Activated T-helper 17 cell treated with anti-CD3 and anti-CD28 coated beads, Interleukin-2, amount 50 U/mL, for 72 hours (primary cell): ENCODE data around the gene PLCD4. TPM values are rescaled to one million over a fixed set of nuclear protein-coding genes. Genes with fewer than 3 reads are reported as not detected.
A peak's percentile ranks its signal among the peaks of the same experiment; 100 is the strongest.

Experiments used
- ATAC-seq: fragments of 150-1000 bp; cut with Tn5 transposase; replicated peaks from 2 replicates; pipeline ENCODE4 v1.10.0; 2021; ENCODE audit warnings: mild to moderate bottlenecking, moderate library complexity
- H3K27ac Mint-ChIP-seq: one replicate; pipeline ENCODE4 v1.8.0; 2022; ENCODE audit warnings: mixed read lengths
- H3K27me3 Mint-ChIP-seq: one replicate; pipeline ENCODE4 v1.8.0; 2022; ENCODE audit warnings: mixed read lengths
- H3K36me3 Mint-ChIP-seq: one replicate; pipeline ENCODE4 v1.8.0; 2022; ENCODE audit warnings: low read depth, mild to moderate bottlenecking, mixed read lengths
- H3K4me1 Mint-ChIP-seq: one replicate; pipeline ENCODE4 v1.8.0; 2022; ENCODE audit warnings: mixed read lengths
- H3K4me3 Mint-ChIP-seq: one replicate; pipeline ENCODE4 v1.8.0; 2022; ENCODE audit warnings: mild to moderate bottlenecking, mixed read lengths
- H3K9me3 Mint-ChIP-seq: one replicate; pipeline ENCODE4 v1.8.0; 2022; ENCODE audit warnings: mixed read lengths
- total RNA-seq, 2 donors: library from RNA; stranded (reverse); gene quantifications; one replicate each; pipeline ENCODE4 v1.2.3, GENCODE V29; 2022

PLCD4 gene
- total RNA-seq, 2 donors from 2014 or later = 0.37 to 0.52 TPM

- Mint-ChIP-seq H3K36me3 (peaks cover 90% of the 10 kb centered on the region), H3K27me3 (no peaks in the 10 kb centered on the region), H3K27ac (no peak overlapping the region), H3K9me3 (no peaks in the 10 kb centered on the region), H3K4me1 (no peaks in the 10 kb centered on the region), H3K4me3 (no peak overlapping the region)
- no peak for ATAC-seq
These were observed 34.5 kb downstream of the PLCD4 start for GRCh38 chr2:218642121-218642656.

- no peaks in the 10 kb centered on the region for H3K4me1 Mint-ChIP-seq
- H3K27ac Mint-ChIP-seq = no peak overlapping the region
- no peaks in the 10 kb centered on the region for H3K9me3 Mint-ChIP-seq
- peaks cover 90% of the 10 kb centered on the region for H3K36me3 Mint-ChIP-seq
- ATAC-seq = no peak
- no peaks in the 10 kb centered on the region for H3K27me3 Mint-ChIP-seq
- no peak overlapping the region for H3K4me3 Mint-ChIP-seq
These were observed 35.1 kb downstream of the PLCD4 start for GRCh38 chr2:218642786-218643185.

GRCh38 chr2:218643751-218644310 is 36.1 kb downstream of the PLCD4 start:
- ATAC-seq = no peak
- H3K36me3 Mint-ChIP-seq = peaks cover 90% of the 10 kb centered on the region
- no peaks in the 10 kb centered on the region for H3K9me3 Mint-ChIP-seq
- H3K4me3 Mint-ChIP-seq = no peak overlapping the region
- H3K27ac Mint-ChIP-seq = no peak overlapping the region
- peaks cover 7% of the 10 kb centered on the region for H3K4me1 Mint-ChIP-seq
- H3K27me3 Mint-ChIP-seq = no peaks in the 10 kb centered on the region

- peaks cover 90% of the 10 kb centered on the region for H3K36me3 Mint-ChIP-seq
- no peaks in the 10 kb centered on the region for H3K27me3 Mint-ChIP-seq
- H3K4me1 Mint-ChIP-seq = peaks cover 7% of the 10 kb centered on the region
- H3K27ac Mint-ChIP-seq = peak overlapping the region; percentile 31
- no peaks in the 10 kb centered on the region for H3K9me3 Mint-ChIP-seq
- no peak overlapping the region for H3K4me3 Mint-ChIP-seq
- ATAC-seq = no peak
These were observed 37.0 kb downstream of the PLCD4 start for GRCh38 chr2:218644721-218645120.

GRCh38 chr2:218645126-218645525 is 37.4 kb downstream of the PLCD4 start:
- peaks cover 7% of the 10 kb centered on the region for H3K4me1 Mint-ChIP-seq
- no peaks in the 10 kb centered on the region for H3K9me3 Mint-ChIP-seq
- no peak overlapping the region for H3K4me3 Mint-ChIP-seq
- ATAC-seq = no peak
- no peaks in the 10 kb centered on the region for H3K27me3 Mint-ChIP-seq
- no peak overlapping the region for H3K27ac Mint-ChIP-seq
- H3K36me3 Mint-ChIP-seq = peaks cover 90% of the 10 kb centered on the region

GRCh38 chr2:218648088-218648786 is 40.5 kb downstream of the PLCD4 start:
- no peaks in the 10 kb centered on the region for H3K9me3 Mint-ChIP-seq
- peak; percentile 81 for ATAC-seq
- H3K27me3 Mint-ChIP-seq = no peaks in the 10 kb centered on the region
- peaks cover 7% of the 10 kb centered on the region for H3K4me1 Mint-ChIP-seq
- H3K4me3 Mint-ChIP-seq = no peak overlapping the region
- H3K27ac Mint-ChIP-seq = peak overlapping the region; percentile 16
- H3K36me3 Mint-ChIP-seq = peaks cover 95% of the 10 kb centered on the region

- ATAC-seq = peak; percentile 12
- Mint-ChIP-seq H3K4me1 (peaks cover 7% of the 10 kb centered on the region), H3K27me3 (no peaks in the 10 kb centered on the region), H3K27ac (peak overlapping the region; percentile 16), H3K4me3 (no peak overlapping the region), H3K9me3 (no peaks in the 10 kb centered on the region), H3K36me3 (peaks cover 99% of the 10 kb centered on the region)
These were observed 41.0 kb downstream of the PLCD4 start for GRCh38 chr2:218648787-218649100.

- Mint-ChIP-seq H3K27ac (no peak overlapping the region), H3K27me3 (no peaks in the 10 kb centered on the region), H3K36me3 (peaks cover 87% of the 10 kb centered on the region), H3K9me3 (no peaks in the 10 kb centered on the region), H3K4me3 (no peak overlapping the region), H3K4me1 (peaks cover 12% of the 10 kb centered on the region)
- no peak for ATAC-seq
These were observed 48.1 kb downstream of the PLCD4 start for GRCh38 chr2:218655751-218656150.

GRCh38 chr2:218658671-218659257 is 51.1 kb downstream of the PLCD4 start:
- Mint-ChIP-seq H3K4me1 (peaks cover 12% of the 10 kb centered on the region), H3K36me3 (peaks cover 82% of the 10 kb centered on the region), H3K9me3 (no peaks in the 10 kb centered on the region), H3K27ac (peak overlapping the region; percentile 88), H3K4me3 (peak overlapping the region; percentile 93), H3K27me3 (no peaks in the 10 kb centered on the region)
- peak; percentile 50 for ATAC-seq

GRCh38 chr2:218659258-218659987 is 51.7 kb downstream of the PLCD4 start, which contains the start of the genes BCS1L and ZNF142:
Gene BCS1L (plus strand): TSS chr2:218659683. CDS start chr2:218660988, 1,305 bp downstream.
Gene ZNF142 (minus strand): TSS chr2:218659623. CDS start chr2:218656429, 3,194 bp downstream.
- ATAC-seq = peak; percentile 95
- Mint-ChIP-seq H3K27ac (peak within 1 kb of the TSS; percentile 88), H3K4me3 (peak within 1 kb of the TSS; percentile 93), H3K36me3 (peaks cover 81% of the 10 kb centered on the region), H3K9me3 (no peaks in the 10 kb centered on the region), H3K4me1 (peaks cover 12% of the 10 kb centered on the region), H3K27me3 (no peaks in the 10 kb centered on the region)

- H3K27ac Mint-ChIP-seq = peak overlapping the region; percentile 88
- no peaks in the 10 kb centered on the region for H3K9me3 Mint-ChIP-seq
- ATAC-seq = no peak
- no peaks in the 10 kb centered on the region for H3K27me3 Mint-ChIP-seq
- peak overlapping the region; percentile 93 for H3K4me3 Mint-ChIP-seq
- H3K36me3 Mint-ChIP-seq = peaks cover 81% of the 10 kb centered on the region
- H3K4me1 Mint-ChIP-seq = peaks cover 12% of the 10 kb centered on the region
These were observed 52.3 kb downstream of the PLCD4 start for GRCh38 chr2:218659988-218660358.

- Mint-ChIP-seq H3K27ac (peak overlapping the region; percentile 49), H3K9me3 (no peaks in the 10 kb centered on the region), H3K4me1 (peaks cover 12% of the 10 kb centered on the region), H3K27me3 (no peaks in the 10 kb centered on the region), H3K36me3 (peaks cover 81% of the 10 kb centered on the region), H3K4me3 (no peak overlapping the region)
- no peak for ATAC-seq
These were observed 54.7 kb downstream of the PLCD4 start for GRCh38 chr2:218662377-218662776.

- Mint-ChIP-seq H3K27ac (peak overlapping the region; percentile 47), H3K36me3 (peaks cover 81% of the 10 kb centered on the region), H3K27me3 (no peaks in the 10 kb centered on the region), H3K4me1 (peaks cover 12% of the 10 kb centered on the region), H3K9me3 (no peaks in the 10 kb centered on the region), H3K4me3 (no peak overlapping the region)
- no peak for ATAC-seq
These were observed 55.1 kb downstream of the PLCD4 start for GRCh38 chr2:218662827-218663226.

- H3K9me3 Mint-ChIP-seq = no peaks in the 10 kb centered on the region
- no peak for ATAC-seq
- H3K27ac Mint-ChIP-seq = no peak overlapping the region
- H3K27me3 Mint-ChIP-seq = no peaks in the 10 kb centered on the region
- no peak overlapping the region for H3K4me3 Mint-ChIP-seq
- H3K36me3 Mint-ChIP-seq = peaks cover 80% of the 10 kb centered on the region
- H3K4me1 Mint-ChIP-seq = peaks cover 12% of the 10 kb centered on the region
These were observed 56.2 kb downstream of the PLCD4 start for GRCh38 chr2:218663901-218664300.
